Measurements from ENCODE around the gene MID2.

Gene MID2

GRCh38 chrX:107826238-107827029, 768 bp downstream of the MID2 start:
- peak; percentile 23 for DNase-seq (ENCODE audit: low read depth)
- no peak overlapping the region for H3K4me3 ChIP-seq (ENCODE audit: low read depth, low read length)
- no peak for TF ChIP-seq MYC (IDR thresholded peaks at IDR 0.05; ENCODE audit: low read depth, low read length)
- TF ChIP-seq CTCF (IDR thresholded peaks at IDR 0.05; ENCODE audit: low read depth, low read length) = no peak
- no peak for TF ChIP-seq POLR2A (IDR thresholded peaks at IDR 0.05; ENCODE audit: extremely low read depth, insufficient read length)

DNA sequence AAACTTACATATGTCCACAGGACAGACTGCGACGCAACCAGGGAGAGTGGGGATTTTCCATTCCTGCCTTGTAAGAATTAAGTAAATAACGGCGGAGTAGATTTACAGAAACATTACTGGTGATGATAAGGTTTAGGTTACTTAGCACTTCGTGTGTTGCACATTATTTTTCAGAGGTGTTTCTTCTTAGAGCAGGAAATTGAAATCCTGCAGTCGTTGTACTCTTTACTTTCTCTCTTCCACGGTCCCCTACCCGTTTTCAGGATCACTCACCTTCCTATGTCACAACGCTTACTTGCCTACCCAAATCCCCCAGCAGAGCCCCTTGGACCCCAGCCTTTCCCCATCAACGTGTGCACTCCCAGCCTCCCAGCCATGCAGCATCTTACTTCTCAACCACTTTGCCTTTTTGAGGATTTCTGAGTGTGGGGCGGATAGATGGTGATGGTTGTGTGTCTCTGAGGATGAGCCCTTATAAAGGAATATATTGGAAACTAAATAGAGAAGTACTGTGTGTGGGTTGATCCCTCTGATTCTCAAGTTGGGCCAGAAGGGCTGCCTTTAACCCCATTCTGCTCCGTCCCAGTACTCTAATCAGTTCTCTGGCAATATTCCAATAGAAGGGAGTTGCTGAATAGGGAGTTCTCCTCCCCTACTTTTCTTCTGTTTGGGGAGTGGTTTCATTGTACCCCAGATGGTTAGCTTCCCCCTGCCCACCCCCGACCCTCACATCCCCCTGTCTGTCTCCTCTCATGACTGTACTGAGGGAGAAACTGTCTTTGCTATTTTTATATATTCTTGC, 1.6 kb downstream of the MID2 start:
- TF ChIP-seq, protein P1, sequence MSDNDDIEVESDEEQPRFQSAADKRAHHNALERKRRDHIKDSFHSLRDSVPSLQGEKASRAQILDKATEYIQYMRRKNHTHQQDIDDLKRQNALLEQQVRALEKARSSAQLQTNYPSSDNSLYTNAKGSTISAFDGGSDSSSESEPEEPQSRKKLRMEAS (IDR thresholded peaks at IDR 0.05; ENCODE audit: low read depth, low read length) = no peak
- TF ChIP-seq CTCF (IDR thresholded peaks at IDR 0.05; ENCODE audit: low read depth, low read length) = no peak
- H3K4me3 ChIP-seq (ENCODE audit: low read depth, low read length) = no peak overlapping the region
- DNase-seq (ENCODE audit: low read depth) = no peak

DNA sequence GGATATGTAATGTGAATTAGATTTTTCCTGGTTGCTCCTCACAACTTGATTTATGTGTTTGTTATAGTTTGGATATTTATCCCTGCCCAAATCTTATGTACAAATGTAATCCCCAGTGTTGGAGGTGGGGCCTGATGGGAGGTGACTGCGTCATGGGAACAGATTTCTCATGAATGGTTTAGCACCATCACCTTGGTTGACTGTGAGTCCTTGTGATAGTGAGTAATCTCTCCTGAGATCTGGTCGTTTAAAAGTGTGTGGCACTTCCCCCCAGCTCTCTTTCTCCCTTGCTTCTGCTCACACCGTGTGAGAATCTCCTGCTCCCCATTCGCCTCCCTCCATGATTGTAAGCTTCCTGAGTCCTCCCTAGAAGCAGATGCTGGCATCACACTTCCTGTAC, 2.2 kb downstream of the MID2 start:
- TF ChIP-seq POLR2A (IDR thresholded peaks at IDR 0.05; ENCODE audit: extremely low read depth, insufficient read length) = no peak
- TF ChIP-seq MYC (IDR thresholded peaks at IDR 0.05; ENCODE audit: low read depth, low read length) = no peak
- TF ChIP-seq, protein P1 (IDR thresholded peaks at IDR 0.05; ENCODE audit: low read depth, low read length) = no peak
- TF ChIP-seq CTCF (IDR thresholded peaks at IDR 0.05; ENCODE audit: low read depth, low read length) = no peak
- no peak for DNase-seq (ENCODE audit: low read depth)
- H3K4me3 ChIP-seq (ENCODE audit: low read depth, low read length) = no peak overlapping the region

DNA sequence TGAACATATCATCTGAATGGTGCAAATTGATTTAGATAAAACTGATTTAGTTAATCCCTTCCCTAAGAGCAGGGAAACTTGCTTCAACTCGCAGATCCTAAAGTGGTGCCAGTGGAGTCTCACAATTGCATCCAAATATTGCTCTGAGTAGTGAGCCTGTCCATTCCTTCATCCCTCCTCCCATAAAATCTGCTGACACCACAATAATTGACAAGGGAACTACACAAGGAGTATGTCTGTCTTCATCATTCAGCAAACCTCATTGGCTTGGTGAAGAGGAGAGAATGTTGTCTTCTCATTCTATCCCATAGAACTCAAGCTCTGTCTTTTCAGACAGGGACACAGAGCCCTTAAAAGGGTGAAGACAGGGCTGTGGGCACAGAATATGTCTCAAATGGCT, 4.2 kb downstream of the MID2 start:
- H3K4me3 ChIP-seq (ENCODE audit: low read depth, low read length) = no peak overlapping the region
- no peak for DNase-seq (ENCODE audit: low read depth)
- TF ChIP-seq, protein P1 (IDR thresholded peaks at IDR 0.05; ENCODE audit: low read depth, low read length) = no peak
- TF ChIP-seq CTCF (IDR thresholded peaks at IDR 0.05; ENCODE audit: low read depth, low read length) = no peak
- TF ChIP-seq POLR2A (IDR thresholded peaks at IDR 0.05; ENCODE audit: extremely low read depth, insufficient read length) = no peak
- TF ChIP-seq MYC (IDR thresholded peaks at IDR 0.05; ENCODE audit: low read depth, low read length) = no peak

GRCh38 chrX:107831071-107831730, 5.5 kb downstream of the MID2 start:
- TF ChIP-seq MYC (IDR thresholded peaks at IDR 0.05; ENCODE audit: low read depth, low read length) (no peak), CTCF (IDR thresholded peaks at IDR 0.05; ENCODE audit: low read depth, low read length) (no peak), POLR2A (IDR thresholded peaks at IDR 0.05; ENCODE audit: extremely low read depth, insufficient read length) (no peak)
- TF ChIP-seq, protein P1 (IDR thresholded peaks at IDR 0.05; ENCODE audit: low read depth, low read length) = no peak
- H3K4me3 ChIP-seq (ENCODE audit: low read depth, low read length) = no peak overlapping the region
- no peak for DNase-seq (ENCODE audit: low read depth)

Measured in NB4 (cell line).